Stimulated activated CD8-positive, alpha-beta memory T cell treated with anti-CD3 and anti-CD28 coated beads, Interleukin-15, amount 100 ng/mL, for 48 hours (primary cell): ENCODE data around the gene TRH.
"Not testable (repeated sequence)": the region's sequence is repeated elsewhere in the genome, so short reads cannot be mapped to it uniquely, and the experiment has no call there.

Source experiments
- DNase-seq, 2 donors: peaks; one replicate each; pipeline ENCODE4 v3.0.0-alpha.2; 2020; ENCODE audit warnings: low read depth in 2 of 2

The TRH gene

DNA sequence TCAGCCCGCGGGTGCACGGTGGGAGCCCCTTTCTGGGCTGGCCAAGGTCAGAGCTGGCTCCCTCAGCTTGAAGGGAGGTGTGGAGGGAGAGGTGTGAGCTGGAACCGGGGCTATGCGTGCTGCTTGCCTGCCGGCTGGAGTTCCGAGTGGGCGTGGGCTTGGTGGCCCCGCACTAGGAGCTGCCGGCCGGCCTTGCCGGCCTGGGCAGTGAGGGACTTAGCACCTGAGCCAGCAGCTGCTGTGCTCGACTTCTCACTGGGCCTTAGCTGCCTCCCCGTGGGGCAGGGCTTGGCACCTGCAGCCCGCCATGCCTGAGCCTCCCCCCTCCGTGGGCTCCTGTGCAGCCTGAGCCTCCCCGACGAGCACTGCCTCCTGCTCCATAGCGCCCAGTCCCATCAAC, 36.0 kb downstream of the TRH start:
- no peak for DNase-seq

DNA sequence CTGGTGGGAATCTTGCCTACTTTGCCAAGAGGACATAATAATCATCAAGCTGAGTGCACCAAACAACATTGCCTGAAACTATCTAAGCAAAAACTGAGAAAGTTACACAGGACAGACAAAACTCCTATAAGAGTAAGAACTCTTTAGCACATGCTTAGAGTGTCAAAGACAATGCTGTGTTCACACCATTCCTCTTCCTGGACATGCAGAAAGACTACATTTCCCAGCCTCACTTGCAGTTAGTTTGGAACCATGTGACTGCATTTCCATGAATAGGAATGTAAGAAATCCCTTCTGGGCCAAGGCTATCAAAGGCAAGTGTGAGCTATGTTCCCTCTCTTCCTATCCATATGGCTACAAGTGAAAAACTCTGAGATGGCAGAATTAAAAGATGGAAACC, 37.6 kb downstream of the TRH start:
- DNase-seq: not testable (repeated sequence)

- not testable (repeated sequence) for DNase-seq
Measured at GRCh38 chr3:130013246-130013645, 38.7 kb downstream of the TRH start.

GRCh38 chr3:130014526-130014925, 40.0 kb downstream of the TRH start:
- no peak for DNase-seq

- DNase-seq: not testable (repeated sequence)
Measured at GRCh38 chr3:130017661-130018060, 43.1 kb downstream of the TRH start.

DNA sequence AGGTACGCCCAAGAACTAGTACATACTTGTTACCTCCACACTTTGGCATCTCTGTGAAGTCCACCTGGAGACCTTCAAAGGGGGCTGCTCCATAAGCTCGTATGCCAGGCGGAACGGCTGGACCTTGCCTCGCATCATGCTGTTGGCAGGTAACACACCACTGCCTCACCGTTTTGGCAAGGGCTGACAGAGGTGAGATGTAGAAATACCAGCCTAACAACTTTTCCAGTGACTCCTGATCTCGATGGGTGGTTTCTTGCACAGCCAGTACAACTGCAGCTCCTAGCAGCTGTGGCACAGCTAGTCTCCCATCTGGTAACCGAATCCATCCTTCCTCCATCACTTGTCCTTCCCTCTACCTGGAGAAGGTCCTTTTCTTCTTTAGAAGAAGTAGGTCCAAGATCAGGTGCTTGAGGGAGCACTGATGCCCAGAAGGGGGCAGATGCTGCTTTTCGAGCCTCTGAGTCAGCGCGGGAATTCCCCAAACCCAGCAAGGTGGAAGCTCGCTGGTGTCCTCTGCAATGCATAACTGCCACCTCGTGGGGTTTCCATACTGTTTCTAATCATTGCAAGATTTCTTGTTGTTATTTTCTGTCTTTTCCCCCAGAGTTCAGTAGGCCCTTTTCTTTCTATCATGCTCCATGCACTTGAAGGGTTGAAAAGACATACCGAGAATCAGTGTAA, 51.8 kb downstream of the TRH start:
- not testable (repeated sequence) for DNase-seq

GRCh38 chr3:130027437-130027836, 52.9 kb downstream of the TRH start:
- not testable (repeated sequence) for DNase-seq
